Rectal smooth muscle tissue (tissue), 1 donor: ENCODE data around the gene ANTXR2.

Source experiments
- H3K27ac ChIP-seq: one replicate; pipeline ENCODE4 v1.7.0; 2013; ENCODE audit warnings: low read depth, low read length, inconsistent platforms
- H3K27me3 ChIP-seq: one replicate; pipeline ENCODE4 v1.7.0; 2013; ENCODE audit warnings: low read length; ENCODE audit not compliant: control insufficient read depth, insufficient read depth
- H3K36me3 ChIP-seq: one replicate; pipeline ENCODE4 v1.7.0; 2013; ENCODE audit warnings: low read length; ENCODE audit not compliant: control insufficient read depth, insufficient read depth
- H3K4me1 ChIP-seq: one replicate; pipeline ENCODE4 v1.7.0; 2013; ENCODE audit warnings: low read length; ENCODE audit not compliant: control insufficient read depth, insufficient read depth
- H3K4me3 ChIP-seq: one replicate; pipeline ENCODE4 v1.7.0; 2013; ENCODE audit warnings: low read length
- H3K9ac ChIP-seq: one replicate; pipeline ENCODE4 v1.7.0; 2013; ENCODE audit warnings: low read length

ANTXR2 gene

DNA sequence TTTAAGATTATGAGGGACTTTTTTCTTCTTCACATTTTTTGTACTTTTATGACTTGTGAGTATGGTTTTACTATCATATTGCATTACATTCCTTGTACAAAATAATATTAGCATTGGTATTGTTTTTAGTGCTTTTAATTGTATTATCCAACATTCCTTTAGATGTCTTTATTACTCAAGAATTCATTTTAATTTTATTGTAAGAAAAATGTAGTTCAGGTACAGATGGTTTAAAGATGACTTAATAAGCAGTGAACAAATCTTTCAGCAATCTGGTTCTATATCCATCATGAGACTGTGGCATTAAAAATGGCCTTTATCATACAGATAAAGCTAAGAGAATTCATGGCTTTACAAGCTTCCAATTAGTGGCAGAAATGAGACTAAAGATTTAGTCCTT lies 191.6 kb downstream of the ANTXR2 start:
- Histone ChIP-seq H3K36me3 (no peaks in the 10 kb centered on the region), H3K4me1 (no peaks in the 10 kb centered on the region), H3K27me3 (no peaks in the 10 kb centered on the region), H3K9ac (no peak overlapping the region), H3K27ac (no peak overlapping the region), H3K4me3 (no peak overlapping the region)

DNA sequence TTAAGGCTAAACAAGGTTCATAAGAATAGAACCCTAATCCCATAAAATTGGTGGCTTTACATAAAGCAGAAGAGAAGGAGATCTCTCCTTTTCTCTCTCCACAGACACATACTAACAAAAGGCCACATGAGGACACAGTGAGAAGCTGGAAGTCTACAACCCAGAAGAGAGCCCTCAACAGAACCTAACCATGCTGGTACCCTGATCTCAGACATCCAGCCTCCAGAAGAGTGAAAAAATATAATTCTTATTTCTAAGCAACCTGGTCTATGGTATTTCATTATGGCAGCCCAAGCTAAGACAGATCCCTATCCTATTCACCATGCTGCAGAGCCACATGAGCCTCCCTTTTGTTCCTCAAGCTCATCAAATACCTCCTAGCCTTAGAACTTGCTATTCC lies 195.5 kb downstream of the ANTXR2 start:
- no peak overlapping the region for H3K9ac ChIP-seq
- no peak overlapping the region for H3K4me3 ChIP-seq
- H3K27ac ChIP-seq: no peak overlapping the region
- no peaks in the 10 kb centered on the region for H3K36me3 ChIP-seq
- no peaks in the 10 kb centered on the region for H3K4me1 ChIP-seq
- H3K27me3 ChIP-seq: no peaks in the 10 kb centered on the region

DNA sequence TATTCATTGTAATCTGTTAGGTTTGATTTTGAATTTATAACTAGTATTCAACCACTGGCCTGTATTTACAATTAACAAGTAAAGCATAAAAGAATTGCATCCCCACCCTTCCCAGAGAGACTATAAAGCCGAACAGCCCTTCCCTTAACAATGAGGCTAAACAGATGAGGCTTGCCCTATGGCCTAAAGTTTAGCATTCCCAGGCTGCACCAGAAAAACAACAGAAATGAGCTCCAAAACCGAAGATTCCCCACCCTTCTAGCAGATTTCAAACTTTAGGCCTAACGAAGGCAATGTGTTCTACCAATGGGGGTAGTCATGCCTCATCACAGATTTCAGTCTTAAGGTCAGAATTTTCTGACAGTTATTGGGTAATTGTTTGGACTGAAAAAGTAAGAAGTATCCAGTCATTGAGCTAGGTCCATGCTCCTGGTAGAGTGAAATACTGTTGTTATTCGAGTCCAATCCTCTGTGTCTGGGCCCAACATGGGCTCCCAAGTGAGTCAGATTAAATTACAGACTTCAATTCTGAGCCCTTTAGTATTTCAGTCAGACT lies 197.6 kb downstream of the ANTXR2 start:
- no peaks in the 10 kb centered on the region for H3K4me1 ChIP-seq
- H3K36me3 ChIP-seq: no peaks in the 10 kb centered on the region
- no peak overlapping the region for H3K4me3 ChIP-seq
- no peak overlapping the region for H3K27ac ChIP-seq
- H3K9ac ChIP-seq: no peak overlapping the region
- H3K27me3 ChIP-seq: no peaks in the 10 kb centered on the region

DNA sequence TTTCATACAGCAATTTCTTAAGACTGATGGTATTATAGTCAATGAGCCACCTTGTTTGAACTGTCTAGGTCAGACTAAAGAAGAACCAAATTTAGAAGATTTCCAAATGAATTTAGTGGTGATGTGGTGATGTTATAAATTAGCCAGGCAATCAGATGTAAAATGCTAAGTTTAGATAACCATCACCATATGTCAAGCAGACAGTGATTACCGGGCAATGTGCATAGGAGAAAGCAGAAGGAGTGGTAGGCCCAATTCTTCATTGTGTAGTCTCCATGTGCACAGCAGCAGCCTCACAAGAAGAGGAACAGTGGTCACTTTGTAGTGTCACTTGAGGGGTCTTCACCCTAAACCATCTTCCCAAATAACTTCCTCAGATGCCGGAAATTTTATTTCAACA lies 198.8 kb downstream of the ANTXR2 start:
- H3K27me3 ChIP-seq: no peaks in the 10 kb centered on the region
- H3K9ac ChIP-seq: no peak overlapping the region
- H3K27ac ChIP-seq: no peak overlapping the region
- no peak overlapping the region for H3K4me3 ChIP-seq
- no peaks in the 10 kb centered on the region for H3K4me1 ChIP-seq
- H3K36me3 ChIP-seq: no peaks in the 10 kb centered on the region

DNA sequence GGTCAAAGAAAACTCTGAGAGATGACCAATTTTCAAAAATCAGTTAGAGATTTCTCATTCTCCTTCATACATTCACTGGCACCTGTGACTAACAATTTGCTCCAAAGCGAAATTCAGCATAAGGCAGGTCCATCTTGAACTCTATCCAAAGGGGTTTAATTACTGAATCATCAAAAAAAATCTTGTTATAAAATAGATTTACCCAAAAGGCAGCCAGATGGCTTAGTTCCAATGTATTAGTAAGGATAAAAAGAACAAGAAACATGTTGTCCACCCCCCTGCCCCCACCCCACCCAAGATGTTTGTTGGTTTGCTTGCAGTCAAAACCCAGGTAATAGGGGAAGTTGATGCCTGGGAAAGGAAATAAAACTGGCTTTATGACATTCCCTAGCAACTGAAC lies 200.3 kb downstream of the ANTXR2 start:
- Histone ChIP-seq H3K4me3 (no peak overlapping the region), H3K27ac (no peak overlapping the region), H3K9ac (no peak overlapping the region), H3K27me3 (no peaks in the 10 kb centered on the region), H3K36me3 (no peaks in the 10 kb centered on the region), H3K4me1 (no peaks in the 10 kb centered on the region)

DNA sequence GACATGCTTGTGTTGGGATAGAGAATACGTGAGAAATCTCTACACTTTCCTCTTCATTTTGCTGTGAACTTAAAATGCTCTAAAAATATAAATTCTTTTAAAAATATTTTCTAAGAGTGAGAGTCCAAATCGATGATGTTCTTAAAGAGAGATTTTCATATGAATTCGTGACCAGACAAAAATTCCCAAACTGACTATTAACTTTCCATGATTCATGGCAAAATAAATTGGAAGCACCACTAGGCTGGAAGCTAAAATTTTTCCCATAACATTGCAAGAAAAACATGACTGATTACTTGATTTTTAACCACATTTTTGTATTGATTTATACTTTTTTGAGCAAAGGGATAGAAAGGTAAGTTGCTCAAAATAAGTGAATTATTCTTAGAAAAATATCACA lies 201.1 kb downstream of the ANTXR2 start:
- H3K9ac ChIP-seq: no peak overlapping the region
- no peaks in the 10 kb centered on the region for H3K27me3 ChIP-seq
- H3K27ac ChIP-seq: no peak overlapping the region
- no peak overlapping the region for H3K4me3 ChIP-seq
- no peaks in the 10 kb centered on the region for H3K4me1 ChIP-seq
- no peaks in the 10 kb centered on the region for H3K36me3 ChIP-seq

DNA sequence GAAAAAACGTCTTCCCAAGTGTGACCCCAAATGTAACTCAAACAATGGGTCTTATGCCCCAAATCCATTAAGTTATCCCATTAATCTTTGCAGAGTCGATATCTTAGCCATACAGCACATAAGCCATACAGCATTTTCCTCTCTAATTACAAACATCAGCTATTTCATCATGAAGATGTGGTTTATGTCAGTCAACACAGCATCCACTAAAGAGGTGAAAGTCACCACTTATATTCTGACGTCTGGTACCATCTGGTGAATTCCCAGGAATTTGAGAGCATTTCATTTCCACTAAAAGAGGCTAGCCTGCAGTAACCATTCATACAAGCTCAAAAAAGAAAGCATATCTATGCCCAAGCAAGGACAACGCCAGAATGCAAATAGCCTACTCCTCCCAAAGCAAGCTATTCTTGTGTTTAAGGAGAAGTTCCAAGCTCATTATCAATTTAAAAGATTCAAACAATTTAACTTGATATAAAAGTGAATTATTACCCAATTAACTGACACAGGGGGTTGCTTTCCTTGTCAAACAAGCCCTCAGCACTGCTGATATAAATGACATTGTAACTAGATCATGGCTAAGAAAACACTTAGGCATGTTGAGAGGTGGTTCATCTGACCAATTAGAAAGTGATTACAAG lies 203.3 kb downstream of the ANTXR2 start:
- Histone ChIP-seq H3K27me3 (no peaks in the 10 kb centered on the region), H3K4me1 (no peaks in the 10 kb centered on the region), H3K36me3 (no peaks in the 10 kb centered on the region), H3K9ac (no peak overlapping the region), H3K27ac (no peak overlapping the region), H3K4me3 (no peak overlapping the region)

DNA sequence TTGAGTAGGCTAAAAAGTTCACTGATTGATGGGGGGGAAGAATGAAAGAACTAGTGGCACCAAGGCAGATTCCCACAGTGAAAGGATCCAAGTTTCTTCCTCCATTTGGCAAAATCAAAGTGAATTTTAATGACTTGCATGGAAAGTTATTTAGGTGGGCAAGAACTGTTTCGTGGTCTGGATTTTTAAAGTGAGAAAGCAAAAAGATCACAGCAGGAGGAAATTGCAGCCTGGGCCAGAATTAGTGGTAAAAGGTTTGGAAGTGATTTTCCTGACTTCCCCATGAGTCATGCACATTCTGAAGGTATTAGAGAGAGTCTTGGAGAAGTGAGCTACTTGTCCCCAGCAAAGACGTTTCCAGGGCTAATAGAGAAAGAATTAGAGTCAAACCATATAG lies 207.8 kb downstream of the ANTXR2 start:
- no peak overlapping the region for H3K9ac ChIP-seq
- H3K27ac ChIP-seq: no peak overlapping the region
- H3K4me3 ChIP-seq: no peak overlapping the region
- no peaks in the 10 kb centered on the region for H3K36me3 ChIP-seq
- H3K27me3 ChIP-seq: no peaks in the 10 kb centered on the region
- no peaks in the 10 kb centered on the region for H3K4me1 ChIP-seq

DNA sequence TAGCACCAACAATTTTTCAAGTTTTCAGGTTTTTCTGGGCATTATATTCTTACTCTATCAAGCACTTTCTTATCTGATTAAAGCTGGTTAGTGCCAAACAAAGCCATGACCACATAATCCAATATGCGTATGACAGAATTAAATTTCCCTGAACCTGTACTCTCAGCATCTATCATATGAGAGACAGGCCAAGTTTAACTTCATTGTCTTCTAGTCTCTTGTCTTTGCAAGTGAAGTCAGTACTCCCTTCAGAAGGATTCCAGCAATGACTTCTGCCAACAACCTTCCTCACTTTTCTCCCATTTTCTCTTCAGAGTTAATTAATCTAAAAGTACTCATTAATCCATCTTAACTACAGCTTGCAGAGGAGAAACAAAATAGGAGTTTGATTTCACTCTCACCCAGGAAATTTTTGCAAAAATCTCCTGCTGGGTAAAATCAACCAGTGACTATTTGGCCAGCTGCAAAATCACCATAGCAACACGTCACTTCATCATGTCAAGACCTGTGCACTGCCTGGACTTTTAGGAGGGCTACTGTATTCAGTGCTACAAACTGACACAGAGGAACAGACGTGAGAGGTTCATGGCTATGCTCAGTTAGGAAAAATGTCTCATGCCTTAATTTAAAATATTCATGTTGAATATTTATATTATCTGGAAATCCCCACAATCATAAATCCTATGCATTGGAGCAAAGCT lies 208.4 kb downstream of the ANTXR2 start:
- H3K27ac ChIP-seq: no peak overlapping the region
- H3K4me1 ChIP-seq: no peaks in the 10 kb centered on the region
- no peak overlapping the region for H3K9ac ChIP-seq
- no peaks in the 10 kb centered on the region for H3K36me3 ChIP-seq
- H3K27me3 ChIP-seq: no peaks in the 10 kb centered on the region
- no peak overlapping the region for H3K4me3 ChIP-seq

DNA sequence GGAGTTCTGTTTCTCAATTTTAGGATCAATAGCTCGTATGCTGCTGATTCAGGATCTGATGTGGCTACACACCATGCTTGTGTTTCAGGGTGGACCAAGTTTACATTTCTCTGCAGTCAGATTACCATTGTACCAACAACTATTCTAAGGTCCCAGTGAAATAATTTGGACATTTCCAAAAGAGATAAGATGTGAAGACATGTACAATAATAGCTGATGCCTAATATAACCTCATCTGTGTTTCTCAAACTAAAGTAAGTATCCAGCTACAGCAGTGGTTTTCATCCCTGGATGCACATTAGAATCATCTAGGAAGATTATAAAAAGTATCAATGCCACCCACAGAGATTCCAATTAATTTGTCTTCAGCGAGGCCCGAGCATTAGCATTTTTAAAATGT lies 209.7 kb downstream of the ANTXR2 start:
- H3K9ac ChIP-seq: no peak overlapping the region
- H3K36me3 ChIP-seq: no peaks in the 10 kb centered on the region
- no peak overlapping the region for H3K4me3 ChIP-seq
- no peak overlapping the region for H3K27ac ChIP-seq
- H3K27me3 ChIP-seq: no peaks in the 10 kb centered on the region
- H3K4me1 ChIP-seq: no peaks in the 10 kb centered on the region

DNA sequence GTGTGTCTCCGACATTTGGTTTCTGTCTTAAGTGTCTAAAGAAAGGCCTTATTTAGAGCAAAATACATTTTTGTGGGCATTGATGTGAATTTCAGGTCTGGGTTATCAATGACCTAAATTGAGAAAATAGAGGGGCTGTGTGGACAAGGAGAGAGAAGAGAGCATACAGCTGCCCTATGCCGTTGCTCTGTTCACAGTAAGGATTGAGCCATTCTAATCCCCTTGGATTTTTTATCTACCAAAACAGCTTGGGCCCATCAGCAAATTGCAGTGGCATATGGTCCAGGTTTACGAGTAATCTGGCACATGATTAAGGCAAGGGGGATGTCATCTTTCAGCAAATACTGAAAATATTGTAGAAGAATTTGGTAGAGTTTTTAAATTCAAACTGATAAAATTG lies 210.2 kb downstream of the ANTXR2 start:
- no peak overlapping the region for H3K9ac ChIP-seq
- no peaks in the 10 kb centered on the region for H3K4me1 ChIP-seq
- H3K27ac ChIP-seq: no peak overlapping the region
- H3K36me3 ChIP-seq: no peaks in the 10 kb centered on the region
- no peaks in the 10 kb centered on the region for H3K27me3 ChIP-seq
- no peak overlapping the region for H3K4me3 ChIP-seq

DNA sequence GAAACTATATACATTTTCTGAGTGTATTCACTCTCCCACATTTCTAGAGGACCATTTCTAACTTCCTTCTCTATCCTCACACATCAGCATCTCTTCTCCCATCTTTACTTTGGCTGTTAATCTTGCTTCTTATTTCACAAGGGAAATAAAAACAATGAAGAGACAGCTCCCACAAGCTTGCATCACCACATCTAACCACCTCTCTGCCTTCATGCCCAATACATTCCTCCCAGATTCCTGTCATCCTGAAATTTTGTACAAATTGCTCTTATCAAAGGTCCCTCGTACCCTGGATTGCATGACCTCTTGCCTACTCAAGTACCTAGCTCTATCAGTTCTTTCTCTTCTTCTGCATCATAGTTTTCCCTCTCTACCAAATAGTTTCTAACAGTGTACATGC lies 215.2 kb downstream of the ANTXR2 start:
- Histone ChIP-seq H3K9ac (no peak overlapping the region), H3K36me3 (no peaks in the 10 kb centered on the region), H3K4me3 (no peak overlapping the region), H3K27ac (no peak overlapping the region), H3K4me1 (peaks cover 6% of the 10 kb centered on the region), H3K27me3 (no peaks in the 10 kb centered on the region)

DNA sequence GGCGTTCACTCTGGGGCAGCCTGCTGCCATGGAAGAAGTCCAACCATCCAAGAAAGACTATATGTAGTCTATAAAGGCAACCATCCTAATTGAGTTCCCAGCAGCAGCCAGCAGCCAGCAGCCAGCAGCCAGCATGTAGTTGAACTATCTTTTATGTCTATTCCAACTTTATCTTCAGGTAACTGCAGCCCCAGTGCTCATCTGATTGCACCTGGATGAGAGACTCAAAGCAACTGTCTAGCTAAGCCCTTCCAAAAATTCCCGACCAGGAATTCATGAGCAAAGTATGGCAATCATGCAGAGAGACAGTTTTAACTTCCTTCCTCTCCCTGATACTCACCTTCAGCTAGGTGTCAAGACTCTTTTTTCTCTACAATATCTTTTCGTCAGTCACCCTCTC lies 216.8 kb downstream of the ANTXR2 start:
- H3K4me3 ChIP-seq: no peak overlapping the region
- H3K27ac ChIP-seq: no peak overlapping the region
- H3K4me1 ChIP-seq: peaks cover 6% of the 10 kb centered on the region
- H3K9ac ChIP-seq: no peak overlapping the region
- no peaks in the 10 kb centered on the region for H3K36me3 ChIP-seq
- H3K27me3 ChIP-seq: no peaks in the 10 kb centered on the region
